ENCODE results near the gene LZTR1.

GRCh38 chr22:21012446-21013407, 30.6 kb downstream of the LZTR1 start:
- TF ChIP-seq EZH2 (IDR thresholded peaks at IDR 0.05) (no peak), POLR2AphosphoS5 (IDR thresholded peaks at IDR 0.05; ENCODE audit: borderline replicate concordance, low read depth, low read length) (no peak), FOXP2 (optimal IDR thresholded peaks at IDR 0.05; ENCODE audit: control extremely low read depth, extremely low read length, insufficient read depth) (no peak)
